ENCODE measurements around the gene RNF144B.
"Not testable (repeated sequence)": the region's sequence is repeated elsewhere in the genome, so short reads cannot be mapped to it uniquely, and the experiment has no call there.

The RNF144B gene

DNA sequence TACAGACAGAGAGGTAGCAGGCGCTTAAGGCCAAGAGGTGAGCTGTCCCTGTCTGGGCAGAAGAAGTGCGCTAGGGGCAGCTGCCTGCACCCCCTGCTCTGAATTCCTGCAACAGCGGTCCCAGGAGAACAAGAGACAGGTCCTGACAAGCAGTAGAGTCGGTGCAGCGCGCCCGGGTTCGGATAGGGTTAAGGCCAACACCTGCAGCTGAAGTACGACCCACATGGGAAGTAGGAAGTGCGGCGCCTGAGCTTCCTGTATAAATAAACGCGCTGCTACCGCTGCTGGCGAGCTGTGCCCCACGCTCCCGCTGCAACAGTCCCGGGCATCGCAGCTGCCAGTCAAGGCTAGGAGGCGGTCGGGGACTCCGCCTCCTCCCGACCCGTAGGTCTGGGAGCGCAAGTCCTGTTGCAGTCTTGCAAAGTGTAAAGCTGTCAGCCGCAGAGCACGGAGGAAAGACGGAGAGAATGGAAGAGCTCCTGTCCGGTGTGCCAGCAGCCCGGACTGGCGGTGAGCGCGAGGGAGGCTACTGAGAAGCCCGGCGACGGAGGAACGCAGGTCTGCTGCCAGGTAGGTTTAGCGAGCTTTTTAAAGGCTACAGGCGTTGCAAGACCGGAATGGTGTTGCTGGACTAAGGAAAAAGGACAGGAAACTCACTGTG, at the start of gene RNF144B:
Gene RNF144B, plus strand, starts transcription at position 290 of the 661 bp plus-strand sequence. CDS start 12,185 bp downstream, outside the sequence.
- no peak for DNase-seq

- DNase-seq, result no peak
Observed at GRCh38 chr6:18339599-18339998, 47.6 kb upstream of the RNF144B start.

GRCh38 chr6:18340781-18341551, 46.2 kb upstream of the RNF144B start:
- no peak for DNase-seq

DNA sequence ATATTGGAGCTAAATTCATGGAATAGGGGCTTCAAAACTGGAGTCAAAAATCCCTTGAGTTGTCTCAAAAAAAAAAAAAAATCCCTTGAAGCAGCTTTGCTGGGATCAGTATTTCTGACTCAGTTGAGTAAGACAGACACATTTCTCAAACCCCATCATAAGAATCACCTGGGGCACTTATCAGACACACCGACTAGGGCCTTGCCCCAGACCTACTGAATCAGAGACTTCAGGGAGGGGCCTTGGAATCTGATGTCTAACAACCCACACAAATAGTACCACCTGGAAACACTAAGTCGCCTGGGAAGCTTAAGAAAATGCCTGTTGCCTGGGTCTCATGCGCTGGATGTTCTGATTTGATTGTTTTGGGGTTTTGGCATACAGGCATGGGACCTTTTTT, 44.9 kb upstream of the RNF144B start:
- DNase-seq, result no peak

DNA sequence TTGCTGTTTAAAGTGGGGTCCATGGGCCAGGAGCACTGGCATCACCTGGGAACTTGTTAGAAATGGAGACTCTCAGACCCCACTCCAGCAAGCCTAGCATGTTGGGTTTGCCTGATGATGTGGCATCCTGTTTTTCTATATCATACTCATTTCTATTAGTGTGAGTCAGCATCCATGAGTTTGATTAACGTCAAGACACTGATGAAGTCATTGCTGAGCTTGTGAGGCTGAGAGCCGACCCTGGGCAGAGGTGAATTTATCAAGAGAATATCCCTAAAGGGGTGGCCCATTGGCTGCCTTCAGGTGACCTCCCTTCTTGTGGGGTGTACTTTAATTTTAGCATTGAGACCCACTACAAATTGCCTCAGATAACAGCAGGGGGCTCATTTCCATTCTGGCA, 43.4 kb upstream of the RNF144B start:
- no peak for DNase-seq

- no peak for DNase-seq
Observed at GRCh38 chr6:18347021-18347577, 40.1 kb upstream of the RNF144B start.

- DNase-seq, result no peak
Observed at GRCh38 chr6:18347866-18348265, 39.3 kb upstream of the RNF144B start.

DNA sequence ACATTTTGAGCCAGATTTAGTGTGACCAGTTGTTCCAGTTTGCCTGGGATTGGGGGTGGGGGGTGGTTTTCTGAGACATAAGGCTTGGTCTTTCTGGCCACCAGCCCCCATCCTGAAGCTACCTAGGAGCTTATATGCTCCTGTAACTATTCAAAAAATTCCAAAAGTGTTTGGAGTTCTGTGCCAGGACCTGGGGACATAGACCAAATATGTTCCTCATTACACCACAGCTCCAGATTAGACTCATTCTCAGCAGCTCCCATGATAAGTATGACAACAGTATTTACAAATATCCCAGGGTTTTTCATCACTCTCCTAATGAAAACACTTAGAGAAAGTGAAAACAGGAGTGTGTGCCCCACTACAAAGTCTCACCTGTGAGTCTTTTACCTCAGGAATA, 37.8 kb upstream of the RNF144B start:
- DNase-seq, result no peak

- DNase-seq, result no peak
Observed at GRCh38 chr6:18350271-18350670, 36.9 kb upstream of the RNF144B start.

DNA sequence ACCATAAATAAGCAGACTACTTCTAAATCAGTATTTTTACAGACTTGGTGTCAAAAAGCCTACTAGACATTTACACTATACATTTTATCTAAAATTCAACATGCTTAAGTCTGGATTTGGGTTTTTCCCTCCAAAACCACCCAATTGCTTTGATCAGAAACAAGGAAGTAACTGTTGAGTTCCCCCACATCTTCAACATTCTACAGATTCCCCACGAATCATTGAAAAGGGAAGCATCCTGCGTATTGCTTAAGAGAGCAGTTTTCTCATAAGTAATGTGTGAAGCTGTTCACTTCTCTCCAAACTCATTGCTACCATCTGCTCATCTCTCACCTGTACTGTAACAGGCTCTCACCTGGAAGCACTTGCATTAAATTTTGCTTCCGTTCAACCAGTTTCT, 36.4 kb upstream of the RNF144B start:
- DNase-seq, result no peak

DNA sequence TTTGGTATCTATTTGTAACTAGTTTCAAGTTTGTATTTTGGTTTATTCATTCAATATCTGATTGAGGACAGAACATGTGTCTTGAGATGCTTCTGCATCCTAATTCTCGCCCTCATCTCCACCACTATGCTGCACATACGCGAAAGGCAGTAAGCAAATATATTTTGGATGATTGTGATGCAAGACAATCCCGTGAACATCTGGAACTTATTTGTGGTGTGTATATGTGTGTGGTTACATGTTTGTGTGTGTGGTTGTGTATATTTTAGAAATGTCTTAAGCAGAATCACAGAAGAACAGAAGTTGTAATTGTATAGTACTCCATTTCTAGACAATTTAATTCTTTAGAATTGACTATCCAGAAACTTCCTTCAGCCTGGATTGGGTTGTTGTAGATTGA, 35.1 kb upstream of the RNF144B start:
- DNase-seq, result no peak

- no peak for DNase-seq
Observed at GRCh38 chr6:18352842-18353241, 34.3 kb upstream of the RNF144B start.

DNA sequence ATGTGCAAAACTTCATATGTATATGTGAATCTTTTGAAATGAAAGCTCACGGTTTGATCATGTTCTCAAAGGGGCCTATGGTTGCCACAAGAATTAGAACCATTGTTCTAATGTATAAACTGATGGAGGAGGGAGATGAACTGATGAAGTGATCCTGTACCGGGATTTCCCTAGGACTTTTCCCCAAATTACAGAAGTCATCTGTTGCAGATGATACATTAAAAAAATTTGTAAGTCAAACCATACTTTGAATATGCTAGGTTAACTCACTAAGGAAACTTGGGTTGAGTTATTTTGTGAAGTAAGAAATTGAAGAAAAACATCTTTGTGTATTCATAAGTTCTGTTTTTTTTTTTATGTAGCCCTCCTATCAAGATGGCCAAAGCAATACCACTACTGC, 33.9 kb upstream of the RNF144B start:
- no peak for DNase-seq

DNA sequence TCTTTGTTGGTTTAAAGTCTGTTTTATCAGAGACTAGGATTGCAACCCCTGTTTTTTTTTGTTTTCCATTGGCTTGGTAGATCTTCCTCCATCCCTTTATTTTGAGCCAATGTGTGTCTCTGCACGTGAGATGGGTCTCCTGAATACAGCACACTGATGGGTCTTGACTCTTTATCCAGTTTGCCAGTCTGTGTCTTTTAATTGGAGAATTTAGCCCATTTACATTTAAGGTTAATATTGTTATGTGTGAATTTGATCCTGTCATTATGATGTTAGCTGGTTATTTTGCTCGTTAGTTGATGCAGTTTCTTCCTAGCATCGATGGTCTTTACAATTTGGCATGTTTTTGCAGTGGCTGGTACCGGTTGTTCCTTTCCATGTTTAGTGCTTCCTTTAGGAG, 29.6 kb upstream of the RNF144B start:
- not testable (repeated sequence) for DNase-seq

DNA sequence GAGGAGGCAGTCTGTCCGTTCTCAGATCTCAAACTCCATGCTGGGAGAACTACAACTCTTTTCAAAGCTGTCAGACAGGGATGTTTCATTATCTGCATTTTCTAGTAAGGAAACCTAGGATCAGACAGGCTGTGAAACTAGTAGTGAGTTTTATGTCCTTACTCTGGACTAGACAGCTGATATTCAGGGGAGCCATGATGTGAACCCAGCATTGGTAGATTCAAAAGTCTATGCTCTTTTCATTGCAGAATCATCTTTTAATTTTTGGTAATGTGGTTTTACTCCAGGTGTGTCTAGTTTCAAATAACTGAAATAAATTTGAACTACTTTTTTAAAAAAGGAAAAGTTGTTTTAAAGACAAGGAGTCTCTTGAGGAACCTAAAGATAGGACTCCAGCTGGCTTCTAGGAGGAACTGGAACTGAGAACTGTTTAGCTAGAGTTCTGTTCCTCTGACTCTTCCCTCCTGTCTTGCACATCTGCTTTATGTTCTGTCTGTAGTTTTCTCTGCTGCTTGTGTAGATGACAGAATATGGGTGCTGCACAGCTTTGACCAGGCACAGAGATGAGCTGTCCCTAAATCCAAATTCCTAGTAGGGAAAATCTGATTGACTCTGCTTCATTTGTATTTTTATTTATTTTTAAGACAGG, 27.8 kb upstream of the RNF144B start:
- DNase-seq, result no peak

DNA sequence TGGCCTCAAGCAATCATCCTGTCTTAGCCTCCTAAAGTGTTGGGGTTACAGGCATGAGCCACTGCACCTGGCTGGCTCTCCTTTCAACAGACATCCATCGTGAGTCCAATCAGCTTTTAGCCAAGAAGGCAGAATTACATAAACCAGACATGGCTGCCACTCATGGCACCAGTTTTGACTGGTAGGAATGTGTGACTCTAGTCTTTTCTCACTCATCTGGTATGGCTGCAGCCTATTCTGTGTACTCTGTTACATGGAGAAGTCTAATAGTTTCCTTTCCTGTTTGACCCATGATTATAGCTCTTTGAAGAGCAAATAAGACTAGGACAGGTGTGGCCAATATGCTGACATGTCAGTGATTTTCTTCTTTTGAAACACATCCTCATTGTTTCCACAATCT, 27.0 kb upstream of the RNF144B start:
- no peak for DNase-seq

DNA sequence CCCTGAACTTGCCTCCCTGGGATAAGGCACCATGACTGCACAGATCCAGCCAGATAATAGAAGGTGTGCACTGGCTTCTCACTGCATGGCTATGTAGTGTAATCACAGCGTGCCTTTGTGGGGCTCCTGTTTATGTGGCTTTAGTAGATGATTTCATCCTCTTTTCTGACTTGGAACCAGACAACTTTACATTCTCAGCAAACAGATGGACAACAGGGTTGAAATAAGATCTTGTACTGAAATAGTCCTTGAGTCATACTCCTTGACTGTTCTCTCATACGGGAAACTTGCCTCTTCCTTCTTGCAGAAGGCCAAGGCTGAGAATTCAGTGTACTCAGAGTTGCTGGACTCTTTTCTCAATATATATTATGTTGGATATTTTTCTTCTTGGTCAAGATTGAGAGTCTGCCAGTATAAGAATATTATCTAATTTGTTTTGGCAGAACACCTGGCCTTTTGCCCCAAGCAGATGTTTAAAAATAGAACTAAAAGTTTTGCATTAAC, 25.0 kb upstream of the RNF144B start:
- DNase-seq, result no peak

- DNase-seq, result no peak
Observed at GRCh38 chr6:18363746-18364145, 23.4 kb upstream of the RNF144B start.

DNA sequence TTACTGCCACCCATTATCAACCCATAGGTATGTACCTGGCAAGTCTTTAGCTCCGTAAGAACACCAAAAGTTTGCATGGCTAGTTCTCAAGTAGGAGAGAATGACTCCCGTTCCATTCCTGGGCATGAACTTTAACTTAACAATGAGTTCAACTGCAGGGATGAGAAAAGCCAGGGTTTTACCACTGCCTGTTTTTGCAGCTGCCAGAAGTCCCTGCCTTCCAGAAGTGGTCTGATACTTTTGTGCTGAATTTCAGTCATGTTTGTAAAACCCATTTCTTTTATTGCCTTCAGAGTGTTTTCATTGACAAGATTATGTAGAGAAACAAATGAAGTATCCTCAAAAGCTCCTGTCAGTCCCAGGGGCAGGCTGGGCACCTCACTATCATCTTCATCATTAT, 22.6 kb upstream of the RNF144B start:
- DNase-seq, result not testable (repeated sequence)

DNA sequence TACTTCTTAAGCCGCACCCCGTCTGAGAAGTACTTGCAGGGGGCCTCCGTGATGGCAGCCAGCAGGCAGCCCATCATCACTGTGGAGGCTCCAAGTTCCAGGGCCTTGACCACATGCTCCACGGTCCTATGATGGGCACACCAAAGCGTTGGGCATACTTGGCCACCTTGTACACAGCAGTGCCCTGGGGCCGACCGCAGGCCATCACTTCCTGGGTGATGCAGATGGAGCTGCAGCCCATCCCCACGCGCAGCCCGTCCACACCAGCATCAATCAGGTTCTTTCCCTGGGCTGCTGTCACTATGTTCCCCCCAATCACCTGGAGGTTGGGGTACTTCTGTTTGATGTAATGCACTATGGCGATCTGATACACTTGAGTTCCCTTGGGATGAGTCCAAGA, 19.8 kb upstream of the RNF144B start:
- DNase-seq, result no peak

DNA sequence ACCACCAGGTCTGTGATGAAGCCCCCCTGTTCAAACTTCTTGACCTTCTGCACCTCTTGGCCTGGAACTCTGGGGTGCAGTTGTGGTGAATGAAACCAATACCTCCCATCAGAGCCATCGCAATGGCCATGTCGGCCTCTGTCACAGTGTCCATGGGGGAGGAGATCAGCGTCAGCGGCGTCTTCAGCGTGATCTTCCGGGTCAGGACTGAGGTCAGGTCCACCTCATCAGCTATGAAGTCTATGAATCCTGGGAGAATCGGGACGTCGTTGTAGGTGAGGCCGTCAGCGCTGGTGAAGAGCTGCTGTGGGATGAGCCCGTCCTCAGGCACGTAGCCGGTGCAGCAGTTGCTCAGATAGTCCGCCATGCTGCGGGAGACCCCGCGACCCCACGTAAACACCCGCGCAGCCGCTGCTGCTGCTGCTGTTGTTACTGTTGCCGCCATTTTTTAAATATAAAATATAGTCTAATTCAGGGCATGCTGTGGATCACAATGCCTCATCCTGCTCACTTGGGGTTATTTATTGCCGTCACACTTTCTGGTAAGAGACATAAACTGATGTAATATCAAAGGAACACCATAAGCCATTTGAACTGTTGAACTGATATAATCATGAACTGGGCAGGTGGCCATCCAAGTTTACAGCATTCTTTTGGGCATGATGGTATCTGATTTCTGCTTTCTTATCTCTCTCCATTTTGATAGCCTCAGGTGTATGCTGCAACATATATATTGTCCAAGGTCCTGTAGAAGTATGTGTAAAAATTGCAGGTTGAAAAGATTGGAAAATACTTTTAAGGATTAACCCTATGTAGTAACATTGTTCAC, 18.7 kb upstream of the RNF144B start:
- no peak for DNase-seq

- no peak for DNase-seq
Observed at GRCh38 chr6:18371010-18371409, 16.1 kb upstream of the RNF144B start.

DNA sequence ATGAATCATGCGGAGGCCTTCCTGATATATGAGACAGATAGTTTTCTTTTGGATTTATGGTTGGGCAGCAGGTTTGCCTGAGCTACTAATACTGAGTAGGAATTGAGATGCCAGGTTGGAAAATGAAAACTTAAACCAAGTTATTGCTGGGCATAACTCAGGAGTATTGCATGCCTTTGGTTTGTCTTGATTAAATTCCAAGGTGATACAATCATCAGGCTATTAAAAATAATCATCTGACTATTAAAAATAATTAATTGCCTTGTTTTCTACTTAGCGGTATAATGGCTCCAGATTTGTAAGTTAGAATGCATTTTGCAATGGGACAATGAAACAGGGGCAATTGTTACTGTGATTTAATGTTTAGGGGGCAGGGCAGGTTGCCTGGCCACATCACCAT, 15.5 kb upstream of the RNF144B start:
- no peak for DNase-seq

All from NK-92 treated with Interleukin-12 subunit alpha and Interleukin-12 subunit beta, amount 100 ng/mL, for 24 hours (cell line).